ENCODE results near the gene SRPK3. TPM values are rescaled to one million over a fixed set of nuclear protein-coding genes. Genes with fewer than 3 reads are reported as not detected.

The SRPK3 gene
- total and polyA plus RNA-seq, 11 donors = 8.8 to 49.7 (median 38.9) TPM

DNA sequence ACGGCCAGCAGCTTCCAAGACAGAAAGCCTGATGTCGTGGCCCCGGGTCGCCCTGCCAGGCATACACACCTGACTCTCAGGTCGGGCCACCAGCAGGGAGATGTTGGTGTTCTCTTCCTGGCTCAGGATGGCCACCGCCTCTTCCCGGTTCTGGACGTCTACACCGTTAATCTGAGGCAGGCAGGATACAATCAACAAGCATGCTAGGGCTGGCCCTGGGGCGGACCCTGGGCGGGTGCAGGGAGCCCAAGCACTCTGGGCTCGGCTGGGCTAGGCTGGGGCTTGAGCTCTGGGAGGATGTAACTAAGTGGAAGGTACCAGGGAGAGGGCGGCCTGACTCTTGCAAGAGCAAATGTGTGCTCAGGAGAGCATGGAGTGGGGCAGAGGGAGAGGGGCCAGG is 24.6 kb downstream of the SRPK3 start:
- no peaks in the 10 kb centered on the region for H3K36me3 ChIP-seq
- 80 to 93% (median 91%) methylated on average over 12 to 13 of the region's 13 CpGs for WGBS, 4 donors
- intact Hi-C loops (cut with DNase I) = no loop called here
- peaks cover 0 to 4% (median 0%) of the 10 kb centered on the region in 9 donors for H3K27me3 ChIP-seq
- no peak overlapping the region for H3K4me3 ChIP-seq
- H3K27ac ChIP-seq = no peak overlapping the region
- ATAC-seq = no peak
- no peaks in the 10 kb centered on the region for H3K4me1 ChIP-seq
- H3K9me3 ChIP-seq = peaks cover 0 to 8% (median 0%) of the 10 kb centered on the region in 12 donors
- TF ChIP-seq, protein P1, sequence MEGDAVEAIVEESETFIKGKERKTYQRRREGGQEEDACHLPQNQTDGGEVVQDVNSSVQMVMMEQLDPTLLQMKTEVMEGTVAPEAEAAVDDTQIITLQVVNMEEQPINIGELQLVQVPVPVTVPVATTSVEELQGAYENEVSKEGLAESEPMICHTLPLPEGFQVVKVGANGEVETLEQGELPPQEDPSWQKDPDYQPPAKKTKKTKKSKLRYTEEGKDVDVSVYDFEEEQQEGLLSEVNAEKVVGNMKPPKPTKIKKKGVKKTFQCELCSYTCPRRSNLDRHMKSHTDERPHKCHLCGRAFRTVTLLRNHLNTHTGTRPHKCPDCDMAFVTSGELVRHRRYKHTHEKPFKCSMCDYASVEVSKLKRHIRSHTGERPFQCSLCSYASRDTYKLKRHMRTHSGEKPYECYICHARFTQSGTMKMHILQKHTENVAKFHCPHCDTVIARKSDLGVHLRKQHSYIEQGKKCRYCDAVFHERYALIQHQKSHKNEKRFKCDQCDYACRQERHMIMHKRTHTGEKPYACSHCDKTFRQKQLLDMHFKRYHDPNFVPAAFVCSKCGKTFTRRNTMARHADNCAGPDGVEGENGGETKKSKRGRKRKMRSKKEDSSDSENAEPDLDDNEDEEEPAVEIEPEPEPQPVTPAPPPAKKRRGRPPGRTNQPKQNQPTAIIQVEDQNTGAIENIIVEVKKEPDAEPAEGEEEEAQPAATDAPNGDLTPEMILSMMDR (IDR thresholded peaks at IDR 0.05) = no peak
- no peak for TF ChIP-seq POLR2A (IDR thresholded peaks at IDR 0.05)
- no peak for DNase-seq

DNA sequence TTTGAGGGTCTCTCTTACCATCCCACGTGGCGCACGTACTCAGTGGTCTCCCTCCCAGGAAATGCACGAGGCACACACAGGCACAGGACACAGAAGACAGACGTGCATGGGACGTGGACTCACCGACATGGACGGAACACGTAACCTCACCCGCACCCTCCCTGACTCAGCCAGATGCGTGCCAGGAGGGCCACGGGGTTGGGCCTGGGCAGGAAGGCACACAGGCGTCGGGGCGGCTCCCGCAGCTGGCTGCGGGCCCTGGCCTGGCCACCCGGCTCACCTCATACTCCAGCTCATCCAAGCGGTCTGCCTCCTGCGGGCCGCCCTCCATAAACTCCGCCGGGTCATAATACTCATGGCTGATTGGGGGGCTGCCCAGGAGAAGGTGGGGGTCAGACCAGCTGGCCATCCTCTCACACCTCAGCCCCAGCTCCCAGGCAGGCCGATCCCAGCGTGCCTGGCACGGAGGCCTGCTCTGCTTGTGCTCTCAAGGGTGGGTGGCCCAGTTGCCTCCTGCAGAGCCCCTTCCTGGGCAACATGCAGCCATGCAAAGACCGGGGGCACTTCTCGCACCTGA is 26.2 kb downstream of the SRPK3 start:
- Histone ChIP-seq H3K9me3 (peaks cover 0 to 8% (median 0%) of the 10 kb centered on the region in 12 donors), H3K4me1 (no peaks in the 10 kb centered on the region), H3K27me3 (peaks cover 0 to 4% (median 0%) of the 10 kb centered on the region in 9 donors), H3K27ac (no peak overlapping the region), H3K4me3 (no peak overlapping the region), H3K36me3 (no peaks in the 10 kb centered on the region)
- DNase-seq (no peak), ATAC-seq (no peak)
- TF ChIP-seq, protein P1 (IDR thresholded peaks at IDR 0.05) = no peak
- no peak for TF ChIP-seq POLR2A (IDR thresholded peaks at IDR 0.05)
- intact Hi-C loops (cut with DNase I) = no loop called here
- WGBS, 4 donors = 93 to 95% (median 94%) methylated on average over 18 to 28 of the region's 28 CpGs

DNA sequence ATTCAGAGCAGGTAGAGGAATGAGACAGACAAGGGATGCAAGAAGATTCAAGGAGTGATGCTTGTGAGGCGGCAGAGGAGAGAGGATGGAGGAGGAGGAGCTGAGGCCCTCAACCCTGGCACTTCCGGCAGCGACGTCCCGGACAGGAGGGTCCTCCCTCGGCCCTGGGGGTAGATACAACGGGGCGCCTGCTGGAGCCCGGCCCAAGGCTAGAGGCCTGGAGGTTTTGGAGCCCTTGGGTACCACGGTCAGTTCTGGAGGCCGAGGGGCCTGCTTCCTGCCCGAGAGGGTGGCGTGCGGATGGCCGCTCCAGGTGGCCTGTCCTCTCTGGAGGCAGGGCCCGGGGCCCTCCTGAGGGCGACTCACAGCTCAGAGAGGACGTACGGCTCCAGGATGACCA is 27.1 kb downstream of the SRPK3 start:
- H3K4me3 ChIP-seq = no peak overlapping the region
- DNase-seq = no peak
- peaks cover 0 to 8% (median 0%) of the 10 kb centered on the region in 12 donors for H3K9me3 ChIP-seq

DNA sequence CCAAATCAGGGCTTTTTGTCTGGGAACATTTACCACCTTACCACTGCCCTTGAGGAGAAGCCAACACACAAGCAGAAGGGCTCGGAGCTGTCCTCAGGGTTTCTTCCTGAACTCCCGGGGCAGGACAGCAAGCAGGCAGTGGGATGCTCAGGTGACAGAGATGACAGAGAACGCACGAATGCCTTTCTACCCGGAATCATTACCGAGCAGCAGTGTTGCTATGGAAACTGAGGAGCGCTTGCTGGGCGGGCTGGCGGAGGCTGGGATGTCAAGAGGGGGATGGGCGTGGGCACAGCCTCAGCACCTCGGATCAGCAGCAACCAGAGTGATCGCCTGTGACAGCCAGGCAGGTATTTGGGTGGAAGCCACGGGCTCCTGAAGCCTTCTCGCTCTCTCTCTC is 31.4 kb downstream of the SRPK3 start:
- TF ChIP-seq, protein P1 (IDR thresholded peaks at IDR 0.05) = no peak
- no peak for ATAC-seq
- DNase-seq = no peak
- peaks cover 0 to 4% (median 0%) of the 10 kb centered on the region in 9 donors for H3K27me3 ChIP-seq
- no peaks in the 10 kb centered on the region for H3K9me3 ChIP-seq
- H3K4me3 ChIP-seq = no peak overlapping the region
- no peaks in the 10 kb centered on the region for H3K4me1 ChIP-seq
- H3K27ac ChIP-seq = no peak overlapping the region
- no peaks in the 10 kb centered on the region for H3K36me3 ChIP-seq
- WGBS, 4 donors = 59 to 73% (median 65%) methylated on average over 8 to 14 of the region's 14 CpGs
- intact Hi-C loops (cut with DNase I) = no loop called here

More for the DNA sequence above, 27.1 kb downstream of the SRPK3 start:
- Histone ChIP-seq H3K27me3 (peaks cover 0 to 4% (median 0%) of the 10 kb centered on the region in 9 donors), H3K27ac (no peak overlapping the region), H3K4me1 (no peaks in the 10 kb centered on the region), H3K36me3 (no peaks in the 10 kb centered on the region)
- intact Hi-C loops (cut with DNase I) = no loop called here
- TF ChIP-seq POLR2A (IDR thresholded peaks at IDR 0.05) = no peak
- TF ChIP-seq, protein P1 (IDR thresholded peaks at IDR 0.05) = no peak
- ATAC-seq = no peak
- 86 to 96% (median 93%) methylated on average over 18 to 19 of the region's 19 CpGs for WGBS, 4 donors
